Activated CD8-positive, alpha-beta memory T cell treated with anti-CD3 and anti-CD28 coated beads for 1 hour (primary cell): ENCODE data around the gene EFCAB6.

Source experiments
- DNase-seq, 2 donors: peaks; one replicate each; pipeline ENCODE4 v3.0.0-alpha.2; 2020; ENCODE audit warnings: low read depth in 1 of 2; ENCODE audit errors: extremely low read depth in 1 of 2

The EFCAB6 gene

GRCh38 chr22:43831561-43832392 is 19.7 kb upstream of the EFCAB6 start:
- DNase-seq = no peak

GRCh38 chr22:43830931-43831560 is 18.9 kb upstream of the EFCAB6 start:
- no peak for DNase-seq

- DNase-seq = no peak
Measured at GRCh38 chr22:43829904-43830851, 18.1 kb upstream of the EFCAB6 start.

- DNase-seq = no peak
Measured at GRCh38 chr22:43828998-43829782, 17.1 kb upstream of the EFCAB6 start.

GRCh38 chr22:43828725-43828997 is 16.6 kb upstream of the EFCAB6 start:
- DNase-seq = no peak

- DNase-seq = no peak
Measured at GRCh38 chr22:43827926-43828724, 16.0 kb upstream of the EFCAB6 start.

GRCh38 chr22:43827003-43827735 is 15.1 kb upstream of the EFCAB6 start:
- DNase-seq = no peak

GRCh38 chr22:43826142-43827002 is 14.3 kb upstream of the EFCAB6 start:
- DNase-seq = no peak

GRCh38 chr22:43825651-43826050 is 13.5 kb upstream of the EFCAB6 start:
- DNase-seq = no peak

GRCh38 chr22:43824724-43825420 is 12.8 kb upstream of the EFCAB6 start:
- DNase-seq = no peak

- DNase-seq = no peak
Measured at GRCh38 chr22:43823911-43824665, 12.0 kb upstream of the EFCAB6 start.

- no peak for DNase-seq
Measured at GRCh38 chr22:43823353-43823908, 11.3 kb upstream of the EFCAB6 start.

- no peak for DNase-seq
Measured at GRCh38 chr22:43821606-43822425, 9.7 kb upstream of the EFCAB6 start.

GRCh38 chr22:43820651-43821305 is 8.7 kb upstream of the EFCAB6 start:
- DNase-seq = no peak

GRCh38 chr22:43819931-43820640 is 8.0 kb upstream of the EFCAB6 start:
- no peak for DNase-seq
